Measurements from ENCODE around the gene TMEM37.

Gene TMEM37

GRCh38 chr2:119468154-119468955, 36.7 kb downstream of the TMEM37 start:
- no peak for TF ChIP-seq CTCF (IDR thresholded peaks at IDR 0.05; ENCODE audit: low read depth, low read length)
- no peak overlapping the region for H3K4me3 ChIP-seq (ENCODE audit: low read depth, low read length)

GRCh38 chr2:119469131-119469530, 37.5 kb downstream of the TMEM37 start:
- TF ChIP-seq CTCF (IDR thresholded peaks at IDR 0.05; ENCODE audit: low read depth, low read length): no peak
- no peak overlapping the region for H3K4me3 ChIP-seq (ENCODE audit: low read depth, low read length)

GRCh38 chr2:119469661-119470297, 38.1 kb downstream of the TMEM37 start:
- TF ChIP-seq CTCF (IDR thresholded peaks at IDR 0.05; ENCODE audit: low read depth, low read length): no peak
- no peak overlapping the region for H3K4me3 ChIP-seq (ENCODE audit: low read depth, low read length)

GRCh38 chr2:119472749-119473148, 41.1 kb downstream of the TMEM37 start:
- H3K4me3 ChIP-seq (ENCODE audit: low read depth, low read length): no peak overlapping the region
- TF ChIP-seq CTCF (IDR thresholded peaks at IDR 0.05; ENCODE audit: low read depth, low read length): no peak

GRCh38 chr2:119473621-119474370, 42.1 kb downstream of the TMEM37 start:
- no peak overlapping the region for H3K4me3 ChIP-seq (ENCODE audit: low read depth, low read length)
- no peak for TF ChIP-seq CTCF (IDR thresholded peaks at IDR 0.05; ENCODE audit: low read depth, low read length)

- no peak overlapping the region for H3K4me3 ChIP-seq (ENCODE audit: low read depth, low read length)
- TF ChIP-seq CTCF (IDR thresholded peaks at IDR 0.05; ENCODE audit: low read depth, low read length): no peak
Measured at GRCh38 chr2:119474371-119475224, 42.9 kb downstream of the TMEM37 start.

Data from WI38 (cell line).